Retinal pigment epithelial cell (primary cell): ENCODE data around the gene TMEM245.

Source experiments
- DNase-seq: peaks from one replicate; pipeline ENCODE4 v3.0.0-alpha.2; 2010; ENCODE audit warnings: low read depth
- H3K4me3 ChIP-seq: 2 replicates; pipeline ENCODE4 v1.5.1; 2011; ENCODE audit warnings: mild to moderate bottlenecking, low read length, control low read depth, moderate library complexity
- CTCF ChIP-seq: conservative IDR thresholded peaks from 2 replicates; pipeline ENCODE4 v1.5.1; 2011; ENCODE audit warnings: low read depth, low read length, control low read depth, inconsistent platforms

Gene TMEM245

GRCh38 chr9:109043578-109043977 lies 76.2 kb downstream of the TMEM245 start:
- TF ChIP-seq CTCF: no peak
- no peak overlapping the region for H3K4me3 ChIP-seq
- DNase-seq: no peak

DNA sequence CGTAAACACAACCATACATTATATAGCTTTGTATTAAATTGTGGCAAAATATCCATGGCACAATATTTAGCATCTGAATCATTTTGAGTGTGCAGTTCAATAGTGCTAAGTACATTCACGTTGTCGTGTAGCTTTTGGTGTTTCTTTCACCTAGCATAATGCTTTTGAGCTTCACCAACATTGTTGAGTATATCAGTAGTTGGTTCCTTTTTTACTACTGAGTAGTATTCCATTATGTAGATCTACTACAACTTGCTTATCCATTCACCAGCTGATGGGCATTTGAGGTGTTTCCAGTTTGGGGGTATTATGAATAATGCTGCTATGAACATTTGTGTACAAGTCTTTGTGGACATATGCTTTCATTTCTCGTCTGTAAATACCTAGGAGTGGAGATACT lies 79.2 kb downstream of the TMEM245 start:
- no peak for DNase-seq
- no peak for TF ChIP-seq CTCF
- no peak overlapping the region for H3K4me3 ChIP-seq

GRCh38 chr9:109039539-109039938 lies 80.2 kb downstream of the TMEM245 start:
- TF ChIP-seq CTCF: no peak
- no peak for DNase-seq
- H3K4me3 ChIP-seq: no peak overlapping the region

- DNase-seq: no peak
- H3K4me3 ChIP-seq: no peak overlapping the region
- TF ChIP-seq CTCF: no peak
Observed at GRCh38 chr9:109037946-109038715, 81.6 kb downstream of the TMEM245 start.

DNA sequence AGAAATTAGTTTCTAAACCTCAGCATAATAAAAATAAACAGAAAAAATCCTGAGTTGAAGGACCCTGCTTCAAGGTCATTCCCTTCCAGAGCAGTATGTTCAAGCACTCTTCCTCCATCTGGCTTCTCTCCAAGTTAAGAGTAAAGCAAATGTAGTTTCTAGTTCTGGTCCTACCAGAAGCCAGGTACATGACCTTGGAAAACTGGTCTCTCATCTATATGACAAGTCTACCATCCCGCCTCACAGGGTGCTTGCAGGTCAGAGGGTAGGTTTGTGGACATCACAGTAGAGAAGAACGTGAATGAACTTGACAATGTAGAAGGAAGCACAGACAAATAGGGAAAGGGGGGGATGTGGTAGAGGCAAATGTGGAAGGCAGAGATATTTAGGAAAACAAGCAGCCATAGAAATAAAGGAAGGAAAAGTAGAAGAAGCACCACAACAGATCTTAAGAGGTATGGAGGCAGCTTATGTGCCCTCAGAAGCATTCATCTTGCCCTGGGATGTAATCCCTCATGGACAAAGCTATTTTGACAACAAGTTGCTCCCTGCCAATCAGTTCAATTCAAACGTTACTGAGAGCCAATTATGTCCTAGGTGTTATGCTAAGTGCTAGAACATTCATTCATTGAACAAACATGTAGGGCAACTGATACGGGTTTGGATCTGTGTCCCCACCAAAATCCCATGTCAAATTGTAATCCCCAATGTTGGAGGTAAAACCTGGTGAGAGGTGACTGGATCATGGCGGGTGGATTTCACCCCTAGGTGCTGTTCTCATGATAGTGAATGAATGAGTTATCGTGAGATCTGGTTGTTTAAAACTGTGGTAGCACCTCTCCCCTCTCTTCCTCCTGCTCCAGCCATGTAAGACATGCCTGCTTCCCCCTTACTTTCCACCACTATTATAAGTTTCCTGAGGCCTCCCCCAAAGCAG lies 82.7 kb downstream of the TMEM245 start:
- DNase-seq: no peak
- no peak overlapping the region for H3K4me3 ChIP-seq
- no peak for TF ChIP-seq CTCF

GRCh38 chr9:109035684-109036423 lies 83.9 kb downstream of the TMEM245 start:
- H3K4me3 ChIP-seq: no peak overlapping the region
- peak; percentile 78 for DNase-seq
- no peak for TF ChIP-seq CTCF
